Natural killer cell (primary cell): ENCODE results near the gene CYP1B1. TPM values are rescaled to one million over a fixed set of nuclear protein-coding genes. Genes with fewer than 3 reads are reported as not detected.

Source experiments
- ATAC-seq, 3 donors: fragments of 150-1000 bp in 2 of 3; fragments of 200-7000 bp in 1 of 3; cut with Tn5 transposase; 1 replicate in 1 of 3; 2 replicates in 2 of 3; pipeline ENCODE4 v1.10.0; 2021; ENCODE audit warnings: mild to moderate bottlenecking in 2 of 3, moderate library complexity in 2 of 3
- DNase-seq, 2 donors: peaks; one replicate each; pipeline versions ENCODE4 v3.0.0 to v3.0.0-alpha.2; 2013 to 2021; ENCODE audit warnings: mixed read lengths in 1 of 2
- H3K27ac ChIP-seq: one replicate; pipeline ENCODE4 v1.5.1; 2013; ENCODE audit warnings: mild to moderate bottlenecking, low read length
- H3K27me3 ChIP-seq: one replicate; pipeline ENCODE4 v1.6.1; 2013; ENCODE audit warnings: low read length; ENCODE audit not compliant: control insufficient read depth, insufficient read depth
- H3K36me3 ChIP-seq: one replicate; pipeline ENCODE4 v1.6.1; 2013; ENCODE audit warnings: low read length; ENCODE audit not compliant: control insufficient read depth, insufficient read depth
- H3K4me1 ChIP-seq: one replicate; pipeline ENCODE4 v1.6.1; 2013; ENCODE audit warnings: low read length; ENCODE audit not compliant: control insufficient read depth, insufficient read depth
- H3K4me3 ChIP-seq: one replicate; pipeline ENCODE4 v1.5.1; 2013; ENCODE audit warnings: low read length
- H3K9me3 ChIP-seq: one replicate; pipeline ENCODE4 v1.6.1; 2013; ENCODE audit warnings: low read length; ENCODE audit not compliant: control insufficient read depth, insufficient read depth
- H3K27ac Mint-ChIP-seq, 2 donors: one replicate each; pipeline ENCODE4 v1.8.0; 2022; ENCODE audit warnings: mild to moderate bottlenecking in 2 of 2, mixed read lengths in 2 of 2, moderate library complexity in 1 of 2
- H3K27me3 Mint-ChIP-seq, 2 donors: one replicate each; pipeline ENCODE4 v1.8.0; 2022; ENCODE audit warnings: low read depth in 2 of 2, mixed read lengths in 2 of 2
- H3K36me3 Mint-ChIP-seq: one replicate; pipeline ENCODE4 v1.8.0; 2022; ENCODE audit warnings: mixed read lengths
- H3K4me1 Mint-ChIP-seq, 2 donors: one replicate each; pipeline ENCODE4 v1.8.0; 2022; ENCODE audit warnings: mixed read lengths in 2 of 2
- H3K4me3 Mint-ChIP-seq: one replicate; pipeline ENCODE4 v1.8.0; 2022; ENCODE audit warnings: mild to moderate bottlenecking, moderate library complexity, mixed read lengths
- H3K9me3 Mint-ChIP-seq, 2 donors: one replicate each; pipeline ENCODE4 v1.8.0; 2022; ENCODE audit warnings: mixed read lengths in 2 of 2
- CTCF ChIP-seq: fragments of 200-600 bp; IDR thresholded peaks from one replicate; pipeline ENCODE4 v1.8.0; 2022; ENCODE audit warnings: antibody characterized with exemption
- WGBS: methylation state at CpG from one replicate; pipeline ENCODE4 v1.1.7; 2013; ENCODE audit warnings: missing lambda C conversion rate; ENCODE audit not compliant: insufficient coverage; 5-methylcytosine and 5-hydroxymethylcytosine counted together
- intact Hi-C: fragments of 100-400 bp; cut with micrococcal nuclease; formaldehyde crosslinking; loops from one replicate; pipeline ENCODE4 v1.14.2; 2022
- total RNA-seq, 4 donors: library from RNA; stranded (reverse); fragments of 120-200 nt in 1 of 4; gene quantifications; one replicate each; pipeline versions ENCODE4 v1.2.3 to v1.2.4, GENCODE V29; 2013 to 2022

The CYP1B1 gene
- total RNA-seq, 3 donors from 2014 or later (not counting 1 experiment from before 2014, with no cell fraction given): 1.4 to 5.0 TPM; not detected in 1

GRCh38 chr2:38056216-38056615 lies 19.7 kb downstream of the CYP1B1 start:
- no peak overlapping the region for H3K27ac ChIP-seq
- no peak for TF ChIP-seq CTCF
- peaks cover 6% of the 10 kb centered on the region for H3K27me3 ChIP-seq
- H3K36me3 Mint-ChIP-seq: no peaks in the 10 kb centered on the region
- intact Hi-C loops: no loop called here
- WGBS: 47% methylated on average over 3 of the region's 3 CpGs
- ATAC-seq (no peak), DNase-seq (no peak)
- no peaks in the 10 kb centered on the region for H3K4me1 Mint-ChIP-seq
- no peaks in the 10 kb centered on the region for H3K9me3 Mint-ChIP-seq
- no peak overlapping the region for H3K27ac Mint-ChIP-seq
- H3K4me3 Mint-ChIP-seq: no peak overlapping the region
- H3K36me3 ChIP-seq: no peaks in the 10 kb centered on the region
- H3K9me3 ChIP-seq: no peaks in the 10 kb centered on the region
- H3K4me3 ChIP-seq: no peak overlapping the region
- H3K27me3 Mint-ChIP-seq: peaks cover 3 to 31% of the 10 kb centered on the region in 2 donors
- no peaks in the 10 kb centered on the region for H3K4me1 ChIP-seq

DNA sequence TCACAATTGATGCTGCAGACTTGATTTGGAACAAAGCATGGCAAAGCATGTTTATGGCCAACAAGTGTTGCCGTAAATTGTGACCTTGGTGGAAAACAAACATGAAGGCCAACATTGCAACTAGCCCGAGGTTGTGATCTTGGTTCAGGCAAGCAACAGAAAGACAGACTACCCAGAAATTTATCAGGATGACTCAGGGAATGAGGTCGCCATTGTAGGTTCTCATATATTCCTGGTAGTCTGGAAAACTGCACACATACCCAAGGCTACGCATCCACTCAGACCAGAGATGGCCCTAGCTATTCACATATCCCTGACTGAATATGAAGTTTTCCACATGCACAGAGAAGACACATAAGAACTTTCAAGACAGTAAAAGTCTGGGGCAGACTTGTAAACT lies 30.1 kb downstream of the CYP1B1 start:
- TF ChIP-seq CTCF: no peak
- Mint-ChIP-seq H3K27ac (no peak overlapping the region), H3K36me3 (peaks cover 26% of the 10 kb centered on the region), H3K4me3 (no peak overlapping the region), H3K9me3 (peaks cover 0 to 4% of the 10 kb centered on the region in 2 donors), H3K4me1 (no peaks in the 10 kb centered on the region), H3K27me3 (peaks cover 13 to 62% of the 10 kb centered on the region in 2 donors)
- no peak for ATAC-seq
- Histone ChIP-seq H3K4me1 (no peaks in the 10 kb centered on the region), H3K27ac (no peak overlapping the region), H3K4me3 (no peak overlapping the region), H3K36me3 (no peaks in the 10 kb centered on the region), H3K27me3 (peaks cover 3% of the 10 kb centered on the region), H3K9me3 (no peaks in the 10 kb centered on the region)
- intact Hi-C loops: no loop called here
- 87% methylated on average over 4 of the region's 4 CpGs for WGBS
- DNase-seq: no peak

DNA sequence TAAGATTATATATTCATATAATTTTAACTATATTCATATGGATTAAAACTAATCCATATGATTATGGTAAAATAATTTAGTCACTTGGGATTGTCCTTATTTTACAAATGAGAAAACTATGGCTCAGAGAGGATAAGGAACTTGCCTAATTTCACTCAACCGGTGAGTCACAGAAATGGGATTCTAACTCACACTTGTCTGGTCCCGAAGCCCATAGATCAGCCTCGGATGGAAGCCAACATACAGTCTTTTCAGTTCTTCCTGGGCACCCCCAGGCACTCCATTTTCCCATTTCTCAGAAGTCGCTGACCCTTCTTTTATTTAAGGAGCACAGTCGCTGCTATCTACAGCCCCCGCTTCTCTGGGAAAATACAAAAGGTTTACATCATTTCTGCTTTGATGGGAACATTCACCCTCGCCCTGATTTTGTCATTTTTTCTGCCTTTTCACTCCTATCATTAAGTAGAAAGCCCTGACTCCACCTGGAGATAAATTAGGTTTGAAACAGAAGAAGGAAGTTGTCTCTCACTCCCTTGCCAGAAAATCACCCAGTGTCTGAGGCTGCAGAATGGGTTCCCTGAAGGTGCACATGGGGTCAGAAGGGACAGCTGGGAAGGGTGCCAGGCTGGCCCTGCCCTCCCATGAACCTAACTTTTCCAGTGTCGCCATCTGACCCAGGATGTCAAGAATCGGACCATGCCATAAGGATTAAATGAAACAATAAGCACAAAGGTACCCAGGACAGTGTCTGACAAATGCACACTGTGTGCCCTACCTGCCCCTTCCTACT lies 36.6 kb downstream of the CYP1B1 start:
- peaks cover 20% of the 10 kb centered on the region for H3K27me3 ChIP-seq
- 87% methylated on average over 9 of the region's 9 CpGs for WGBS
- H3K27me3 Mint-ChIP-seq: peaks cover 42 to 87% of the 10 kb centered on the region in 2 donors
- no peaks in the 10 kb centered on the region for H3K9me3 ChIP-seq
- H3K9me3 Mint-ChIP-seq: peaks cover 0 to 4% of the 10 kb centered on the region in 2 donors
- H3K27ac Mint-ChIP-seq: no peak overlapping the region
- H3K36me3 ChIP-seq: no peaks in the 10 kb centered on the region
- no peak overlapping the region for H3K4me3 Mint-ChIP-seq
- no peak for TF ChIP-seq CTCF
- peaks cover 6% of the 10 kb centered on the region for H3K4me1 ChIP-seq
- H3K27ac ChIP-seq: no peak overlapping the region
- no peak overlapping the region for H3K4me3 ChIP-seq
- intact Hi-C loops: no loop called here
- H3K4me1 Mint-ChIP-seq: peaks cover 0 to 5% of the 10 kb centered on the region in 2 donors
- peaks cover 22% of the 10 kb centered on the region for H3K36me3 Mint-ChIP-seq
- DNase-seq (no peak), ATAC-seq (no peak)
